A204.1 (cell line): ENCODE data around the gene PUS3.
"Not testable (repeated sequence)": the region's sequence is repeated elsewhere in the genome, so short reads cannot be mapped to it uniquely, and the experiment has no call there.

ENCODE experiments used
- FAIRE-seq: peaks from 2 replicates; lab custom pipeline; 2012; peaks lifted over from hg19 to GRCh38; lab: Jason Lieb, UNC

Gene PUS3

GRCh38 chr11:125916683-125917347 lies 13.8 kb upstream of the PUS3 start:
- FAIRE-seq: no peak

GRCh38 chr11:125914601-125915000 lies 11.6 kb upstream of the PUS3 start:
- not testable (repeated sequence) for FAIRE-seq

GRCh38 chr11:125910226-125910849 lies 7.3 kb upstream of the PUS3 start:
- no peak for FAIRE-seq

GRCh38 chr11:125904678-125905077 lies 1.7 kb upstream of the PUS3 start:
- FAIRE-seq: no peak

- no peak for FAIRE-seq
Measured at GRCh38 chr11:125903711-125904659, 979 bp upstream of the PUS3 start, which contains the start of gene DDX25. TSS of gene DDX25 (plus strand) at chr11:125904508. CDS start at chr11:125904518, 10 bp downstream.

- no peak for FAIRE-seq
Measured at GRCh38 chr11:125902277-125902926, 604 bp downstream of the PUS3 start.

- no peak for FAIRE-seq
Measured at GRCh38 chr11:125901872-125902271, 1.1 kb downstream of the PUS3 start.

GRCh38 chr11:125892994-125893393 lies 10.0 kb downstream of the PUS3 start:
- FAIRE-seq: no peak

GRCh38 chr11:125892071-125892470 lies 10.9 kb downstream of the PUS3 start:
- no peak for FAIRE-seq

GRCh38 chr11:125890447-125891100 lies 12.4 kb downstream of the PUS3 start:
- no peak for FAIRE-seq

GRCh38 chr11:125887373-125888324 lies 15.4 kb downstream of the PUS3 start, which contains the start of gene HYLS1:
TSS of gene HYLS1 (plus strand) at chr11:125887668. CDS start at chr11:125899369, 11,701 bp downstream.
- FAIRE-seq: peak; percentile 93

- FAIRE-seq: no peak
Measured at GRCh38 chr11:125886997-125887372, 16.0 kb downstream of the PUS3 start.

GRCh38 chr11:125883375-125883774 lies 19.6 kb downstream of the PUS3 start:
- FAIRE-seq: no peak

- FAIRE-seq: no peak
Measured at GRCh38 chr11:125881291-125881690, 21.7 kb downstream of the PUS3 start.

GRCh38 chr11:125874556-125875124 lies 28.4 kb downstream of the PUS3 start:
- peak; percentile 89 for FAIRE-seq

- FAIRE-seq: no peak
Measured at GRCh38 chr11:125873881-125874555, 29.0 kb downstream of the PUS3 start.

GRCh38 chr11:125872138-125872491 lies 30.9 kb downstream of the PUS3 start:
- no peak for FAIRE-seq

GRCh38 chr11:125871391-125872137 lies 31.4 kb downstream of the PUS3 start:
- FAIRE-seq: no peak

- no peak for FAIRE-seq
Measured at GRCh38 chr11:125869521-125869920, 33.5 kb downstream of the PUS3 start.
